SK-N-SH treated with all-trans-retinoic acid at 6 μM for 48 hours (cell line): ENCODE measurements around the gene MRPS18A.

ENCODE experiments used
- ATAC-seq: fragments of 200-7000 bp; cut with Tn5 transposase; 3 replicates; pipeline ENCODE4 v1.9.1; 2020; ENCODE audit warnings: mild to moderate bottlenecking, moderate library complexity
- ARNTL ChIP-seq: fragments of 450-650 bp; formaldehyde crosslinking; IDR thresholded peaks from 2 replicates; pipeline ENCODE4 v1.5.0; 2020; ENCODE audit warnings: low read depth, mild to moderate bottlenecking, moderate library complexity, borderline replicate concordance
- BACH2 ChIP-seq: fragments of 250-450 bp; sonication (Bioruptor Pico); IDR thresholded peaks from 2 replicates; pipeline ENCODE4 v1.9.0; 2021; ENCODE audit warnings: mild to moderate bottlenecking, borderline replicate concordance
- CREB5 ChIP-seq: fragments of 250-450 bp; sonication (Bioruptor Pico); IDR thresholded peaks from 2 replicates; pipeline ENCODE4 v1.5.1; 2020; ENCODE audit warnings: low read depth, mild to moderate bottlenecking, moderate library complexity
- CSDC2 ChIP-seq: fragments of 250-450 bp; sonication (Bioruptor Pico); IDR thresholded peaks from 2 replicates; pipeline ENCODE4 v1.5.0; 2020; ENCODE audit warnings: mild to moderate bottlenecking, moderate library complexity
- CSRNP3 ChIP-seq: fragments of 250-450 bp; sonication (Bioruptor Pico); IDR thresholded peaks from 2 replicates; pipeline ENCODE4 v1.5.1; 2021; ENCODE audit warnings: mild to moderate bottlenecking, moderate library complexity
- ESRRG ChIP-seq: fragments of 250-450 bp; sonication (Bioruptor Pico); IDR thresholded peaks from 2 replicates; pipeline ENCODE4 v1.6.1; 2021; ENCODE audit warnings: mild to moderate bottlenecking
- ISL1 ChIP-seq: fragments of 250-450 bp; sonication (Bioruptor Pico); IDR thresholded peaks from 2 replicates; pipeline ENCODE4 v2.1.2; 2022; ENCODE audit warnings: mild to moderate bottlenecking, moderate library complexity
- OSR1 ChIP-seq: fragments of 250-450 bp; sonication (Bioruptor Pico); IDR thresholded peaks from 2 replicates; pipeline ENCODE4 v1.8.0; 2022; ENCODE audit warnings: moderate library complexity, mild to moderate bottlenecking, inconsistent platforms
- PATZ1 ChIP-seq: fragments of 250-450 bp; sonication (Bioruptor Pico); IDR thresholded peaks from 2 replicates; pipeline ENCODE4 v1.8.0; 2020; ENCODE audit warnings: mild to moderate bottlenecking, moderate library complexity, borderline replicate concordance
- POU6F1 ChIP-seq: fragments of 250-450 bp; sonication (Bioruptor Pico); IDR thresholded peaks from 2 replicates; pipeline ENCODE4 v1.8.0; 2021; ENCODE audit warnings: low read depth, mild to moderate bottlenecking, moderate library complexity, borderline replicate concordance
- PPARA ChIP-seq: fragments of 250-450 bp; sonication (Bioruptor Pico); IDR thresholded peaks from 2 replicates; pipeline ENCODE4 v1.5.0; 2020; ENCODE audit warnings: mild to moderate bottlenecking, borderline replicate concordance
- RARB ChIP-seq: fragments of 250-450 bp; sonication (Bioruptor Pico); IDR thresholded peaks from 2 replicates; pipeline ENCODE4 v1.8.0; 2021; ENCODE audit warnings: mild to moderate bottlenecking, moderate library complexity
- SNAI2 ChIP-seq: fragments of 250-450 bp; sonication (Bioruptor Pico); IDR thresholded peaks from 2 replicates; pipeline ENCODE4 v1.5.0; 2020; ENCODE audit warnings: mild to moderate bottlenecking, moderate library complexity
- TCF4 ChIP-seq: fragments of 250-450 bp; sonication (Bioruptor Pico); IDR thresholded peaks from 2 replicates; pipeline ENCODE4 v1.8.0; 2021; ENCODE audit warnings: mild to moderate bottlenecking, moderate library complexity, borderline replicate concordance
- TOX ChIP-seq: fragments of 250-450 bp; sonication (Bioruptor Pico); IDR thresholded peaks from 2 replicates; pipeline ENCODE4 v1.8.0; 2021; ENCODE audit warnings: mild to moderate bottlenecking, moderate library complexity, borderline replicate concordance
- TSHZ2 ChIP-seq: fragments of 250-450 bp; sonication (Bioruptor Pico); IDR thresholded peaks from 2 replicates; pipeline ENCODE4 v1.5.0; 2020; ENCODE audit warnings: mild to moderate bottlenecking, moderate library complexity
- ZC3H10 ChIP-seq: fragments of 250-450 bp; sonication (Bioruptor Pico); IDR thresholded peaks from 2 replicates; pipeline ENCODE4 v1.5.1; 2021; ENCODE audit warnings: mild to moderate bottlenecking, moderate library complexity
- ZFP3 ChIP-seq: fragments of 250-450 bp; sonication (Bioruptor Pico); IDR thresholded peaks from 2 replicates; pipeline ENCODE4 v1.5.0; 2020; ENCODE audit warnings: mild to moderate bottlenecking, moderate library complexity
- ZNF565 ChIP-seq: fragments of 450-650 bp; formaldehyde crosslinking; conservative IDR thresholded peaks from 2 replicates; pipeline ENCODE4 v1.5.0; 2020; ENCODE audit warnings: low read depth, mild to moderate bottlenecking, moderate library complexity
- ZNF70 ChIP-seq: fragments of 450-650 bp; formaldehyde crosslinking; IDR thresholded peaks from 2 replicates; pipeline ENCODE4 v1.5.0; 2020; ENCODE audit warnings: mild to moderate bottlenecking, moderate library complexity

Gene MRPS18A

GRCh38 chr6:43714311-43715055, 26.9 kb upstream of the MRPS18A start:
- TF ChIP-seq CREB5 (CRISPR knock-in tag): no peak
- no peak for TF ChIP-seq SNAI2 (CRISPR knock-in tag)
- no peak for TF ChIP-seq ESRRG
- 0 out of 2 replicates have a peak, but pooled peaks have one; percentile 20 for TF ChIP-seq TCF4 (CRISPR knock-in tag)
- no peak for TF ChIP-seq CSDC2 (CRISPR knock-in tag)
- ATAC-seq: no peak

GRCh38 chr6:43713643-43714310, 26.2 kb upstream of the MRPS18A start:
- ATAC-seq: no peak
- TF ChIP-seq TSHZ2 (CRISPR knock-in tag): no peak
- TF ChIP-seq ZNF70 (CRISPR knock-in tag): no peak
- TF ChIP-seq CSDC2 (CRISPR knock-in tag): no peak
- TF ChIP-seq TCF4 (CRISPR knock-in tag): no peak
- no peak for TF ChIP-seq ISL1
- TF ChIP-seq SNAI2 (CRISPR knock-in tag): no peak
- TF ChIP-seq CREB5 (CRISPR knock-in tag): no peak
- no peak for TF ChIP-seq PPARA (CRISPR knock-in tag)
- no peak for TF ChIP-seq ZFP3 (CRISPR knock-in tag)
- TF ChIP-seq PATZ1 (CRISPR knock-in tag): no peak

GRCh38 chr6:43712579-43712978, 25.0 kb upstream of the MRPS18A start:
- no peak for ATAC-seq
- no peak for TF ChIP-seq TOX
- TF ChIP-seq TSHZ2 (CRISPR knock-in tag): no peak
- no peak for TF ChIP-seq ZFP3 (CRISPR knock-in tag)
- TF ChIP-seq ARNTL (CRISPR knock-in tag): no peak
- TF ChIP-seq TCF4 (CRISPR knock-in tag): no peak
- no peak for TF ChIP-seq ZC3H10 (CRISPR knock-in tag)
- TF ChIP-seq RARB (CRISPR knock-in tag): no peak
- no peak for TF ChIP-seq POU6F1
- TF ChIP-seq CSRNP3 (CRISPR knock-in tag): no peak
- no peak for TF ChIP-seq OSR1 (CRISPR knock-in tag)
- TF ChIP-seq ZNF565 (CRISPR knock-in tag): no peak
- TF ChIP-seq ZNF70 (CRISPR knock-in tag): no peak
- TF ChIP-seq CSDC2 (CRISPR knock-in tag): no peak
- TF ChIP-seq CREB5 (CRISPR knock-in tag): no peak
- no peak for TF ChIP-seq PPARA (CRISPR knock-in tag)
- no peak for TF ChIP-seq BACH2 (CRISPR knock-in tag)
- TF ChIP-seq SNAI2 (CRISPR knock-in tag): no peak
